ENCODE results near the gene EXT2. TPM values are rescaled to one million over a fixed set of nuclear protein-coding genes. Genes with fewer than 3 reads are reported as not detected.
A peak's percentile ranks its signal among the peaks of the same experiment; 100 is the strongest.

EXT2 gene
- total RNA-seq, 1 donor from 2014 or later, result 75.0 TPM

DNA sequence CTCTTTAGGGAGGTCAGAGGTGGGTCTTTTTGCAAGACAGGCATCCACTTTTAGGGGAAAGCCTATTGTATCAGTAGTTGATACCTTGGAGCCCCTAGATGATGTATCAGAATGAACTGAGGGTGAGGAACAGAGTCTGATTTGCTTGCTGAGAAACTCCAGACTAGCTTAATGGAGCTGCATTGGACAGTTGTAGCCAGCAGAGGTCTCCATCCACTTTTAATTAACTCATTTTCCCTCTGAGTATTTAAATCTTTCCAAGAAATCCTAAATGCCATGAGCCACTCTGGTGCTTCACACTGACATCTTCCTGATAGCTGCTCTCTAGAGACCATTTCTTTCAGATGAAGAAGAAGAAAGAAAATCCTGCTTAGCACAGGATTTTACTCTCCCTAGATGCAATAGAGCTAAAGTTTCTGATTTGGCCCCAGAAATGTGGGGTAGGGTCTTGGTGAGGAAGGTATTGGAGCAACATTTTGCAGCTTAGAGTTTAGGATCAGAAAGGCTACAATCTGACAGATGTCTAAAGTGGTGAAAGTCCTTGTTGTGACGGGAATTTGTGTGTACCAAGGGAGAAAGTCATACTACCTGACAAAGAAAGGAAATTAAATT is 38.0 kb downstream of the EXT2 start:
- H3K27ac Mint-ChIP-seq, result no peak overlapping the region
- no peaks in the 10 kb centered on the region for H3K9me3 Mint-ChIP-seq
- peaks cover 17% of the 10 kb centered on the region for H3K36me3 Mint-ChIP-seq
- no peak overlapping the region for H3K4me3 Mint-ChIP-seq
- peak; percentile 60 for TF ChIP-seq CTCF (IDR thresholded peaks at IDR 0.05; ENCODE audit: unreplicated experiment)
- no peak for DNase-seq (ENCODE audit: low spot score in 2 of 2, unreplicated experiment in 2 of 2)
- H3K4me1 Mint-ChIP-seq, result peaks cover 12% of the 10 kb centered on the region
- peaks cover 3% of the 10 kb centered on the region for H3K27me3 Mint-ChIP-seq (ENCODE audit: low read depth)

GRCh38 chr11:44134625-44135024 is 39.1 kb downstream of the EXT2 start:
- no peak overlapping the region for H3K4me3 Mint-ChIP-seq
- DNase-seq (ENCODE audit: low spot score in 2 of 2, unreplicated experiment in 2 of 2), result no peak
- peaks cover 3% of the 10 kb centered on the region for H3K27me3 Mint-ChIP-seq (ENCODE audit: low read depth)
- no peaks in the 10 kb centered on the region for H3K9me3 Mint-ChIP-seq
- peaks cover 21% of the 10 kb centered on the region for H3K4me1 Mint-ChIP-seq
- no peak for TF ChIP-seq CTCF (IDR thresholded peaks at IDR 0.05; ENCODE audit: unreplicated experiment)
- H3K36me3 Mint-ChIP-seq, result peaks cover 15% of the 10 kb centered on the region
- H3K27ac Mint-ChIP-seq, result no peak overlapping the region

- no peaks in the 10 kb centered on the region for H3K9me3 Mint-ChIP-seq
- H3K27me3 Mint-ChIP-seq (ENCODE audit: low read depth), result peaks cover 3% of the 10 kb centered on the region
- TF ChIP-seq CTCF (IDR thresholded peaks at IDR 0.05; ENCODE audit: unreplicated experiment), result no peak
- peaks cover 8% of the 10 kb centered on the region for H3K36me3 Mint-ChIP-seq
- H3K27ac Mint-ChIP-seq, result peak overlapping the region; percentile 1
- DNase-seq (ENCODE audit: low spot score in 2 of 2, unreplicated experiment in 2 of 2), result no peak
- peaks cover 31% of the 10 kb centered on the region for H3K4me1 Mint-ChIP-seq
- no peak overlapping the region for H3K4me3 Mint-ChIP-seq
These were observed 40.9 kb downstream of the EXT2 start for GRCh38 chr11:44136176-44136945.

GRCh38 chr11:44137057-44137456 is 41.6 kb downstream of the EXT2 start:
- no peak for TF ChIP-seq CTCF (IDR thresholded peaks at IDR 0.05; ENCODE audit: unreplicated experiment)
- DNase-seq (ENCODE audit: low spot score in 2 of 2, unreplicated experiment in 2 of 2), result no peak
- peaks cover 31% of the 10 kb centered on the region for H3K4me1 Mint-ChIP-seq
- H3K27me3 Mint-ChIP-seq (ENCODE audit: low read depth), result peaks cover 3% of the 10 kb centered on the region
- no peaks in the 10 kb centered on the region for H3K9me3 Mint-ChIP-seq
- H3K36me3 Mint-ChIP-seq, result peaks cover 8% of the 10 kb centered on the region
- H3K27ac Mint-ChIP-seq, result no peak overlapping the region
- H3K4me3 Mint-ChIP-seq, result no peak overlapping the region

DNA sequence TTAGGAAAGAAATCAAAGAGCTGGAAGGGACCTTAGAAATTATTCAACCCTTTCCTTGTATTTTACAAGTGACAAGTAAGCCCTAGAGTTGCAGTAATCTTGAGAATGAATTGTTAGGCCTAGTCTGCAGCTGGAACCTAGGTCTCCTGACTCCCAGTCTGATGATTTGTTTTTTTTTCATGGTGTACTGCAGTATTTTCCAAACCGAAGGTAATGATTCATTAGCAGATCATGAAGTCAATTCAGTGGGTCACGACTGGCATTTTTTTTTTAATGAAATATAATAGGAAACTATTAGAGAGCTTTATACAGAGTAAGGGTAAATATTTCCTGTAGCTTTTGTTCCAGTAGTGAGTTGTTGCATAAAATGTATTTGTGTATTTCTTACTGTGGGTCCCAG is 42.8 kb downstream of the EXT2 start:
- TF ChIP-seq CTCF (IDR thresholded peaks at IDR 0.05; ENCODE audit: unreplicated experiment), result no peak
- H3K36me3 Mint-ChIP-seq, result peaks cover 7% of the 10 kb centered on the region
- no peak for DNase-seq (ENCODE audit: low spot score in 2 of 2, unreplicated experiment in 2 of 2)
- no peak overlapping the region for H3K4me3 Mint-ChIP-seq
- H3K9me3 Mint-ChIP-seq, result no peaks in the 10 kb centered on the region
- H3K27ac Mint-ChIP-seq, result no peak overlapping the region
- peaks cover 3% of the 10 kb centered on the region for H3K27me3 Mint-ChIP-seq (ENCODE audit: low read depth)
- peaks cover 31% of the 10 kb centered on the region for H3K4me1 Mint-ChIP-seq
